ENCODE results near the gene XPA. TPM values are rescaled to one million over a fixed set of nuclear protein-coding genes. Genes with fewer than 3 reads are reported as not detected.

The XPA gene
- total and polyA plus RNA-seq, 2 of the 8 experiments (the other 6 are each of a cell fraction or from before 2014, with no cell fraction given) = 0.24 to 2.6 TPM

GRCh38 chr9:97722331-97722730 is 25.2 kb upstream of the XPA start:
- TF ChIP-seq GABPA (IDR thresholded peaks at IDR 0.05; ENCODE audit: borderline replicate concordance, insufficient read depth, low read length) (no peak), CHD2 (IDR thresholded peaks at IDR 0.05; ENCODE audit: low read length) (no peak), SIN3A (conservative IDR thresholded peaks at IDR 0.05 in 1 of 2, IDR thresholded peaks at IDR 0.05 in 1 of 2; ENCODE audit: low read depth in 1 of 2, low read length in 2 of 2) (no peak), CHD1 (IDR thresholded peaks at IDR 0.05; ENCODE audit: low read depth, low read length) (no peak), KDM5A (IDR thresholded peaks at IDR 0.05; ENCODE audit: low read length) (no peak), BACH1 (IDR thresholded peaks at IDR 0.05; ENCODE audit: low read length) (no peak), SP4 (IDR thresholded peaks at IDR 0.05; ENCODE audit: low read length) (no peak), EGR1 (IDR thresholded peaks at IDR 0.05; ENCODE audit: borderline replicate concordance, low read depth, low read length) (no peak)
- no peak for FAIRE-seq
- CTCF ChIA-PET (ENCODE audit: partially characterized antibody) = no interaction called here

More at GRCh38 chr9:97722331-97722730, 25.2 kb upstream of the XPA start:
- H3K4me2 ChIP-seq (ENCODE audit: insufficient read depth in 1 of 2, low read depth in 2 of 2, low read length in 2 of 2) = no peak overlapping the region
- no peak overlapping the region for H4K8ac ChIP-seq (ENCODE audit: extremely low read depth, insufficient read depth, low read length)
- H3K27me3 ChIP-seq (replicated peaks in 1 of 4; ENCODE audit: control insufficient read depth in 3 of 4, extremely low read depth in 1 of 4, insufficient read depth in 3 of 4, low read length in 3 of 4) = no peaks in the 10 kb centered on the region
- no peak overlapping the region for H2BK5ac ChIP-seq (ENCODE audit: low read depth, low read length)
- no peak overlapping the region for H4K91ac ChIP-seq (replicated peaks; ENCODE audit: insufficient read length, low read length)
- no peak overlapping the region for H2AFZ ChIP-seq (ENCODE audit: low read length)
- WGBS, 2 experiments (ENCODE audit: extremely low coverage in 1 of 2, insufficient coverage in 1 of 2, insufficient read length in 1 of 2, insufficient replicate concordance in 2 of 2, low coverage in 1 of 2, low lambda C conversion rate in 2 of 2, missing lambda C conversion rate in 1 of 2) = 55% methylated on average over 2 of the region's 2 CpGs; no CpG with 5 or more reads in 1 of the 2 experiments
- no peaks in the 10 kb centered on the region; a peak in 1 of 4 replicates for H3K9me3 ChIP-seq (ENCODE audit: insufficient read depth in 2 of 2, low read depth in 1 of 2, low read length in 1 of 2)
- H3K18ac ChIP-seq (ENCODE audit: extremely low read depth, low read length) = no peak overlapping the region
- no peak overlapping the region for H2BK12ac ChIP-seq (ENCODE audit: low read depth, low read length)
- no peak overlapping the region for H3K56ac ChIP-seq (replicated peaks; ENCODE audit: insufficient read length, low read depth, low read length)
- no peaks in the 10 kb centered on the region for H3K4me1 ChIP-seq (replicated peaks in 1 of 4; ENCODE audit: control insufficient read depth in 3 of 4, insufficient read depth in 4 of 4, low read length in 3 of 4)
- no peak overlapping the region for H3K23ac ChIP-seq (ENCODE audit: insufficient read length)
- no peak overlapping the region for H3K27ac ChIP-seq (ENCODE audit: low read depth, low read length)
- DNase-seq (ENCODE audit: low read depth in 1 of 2, low spot score in 2 of 2) = no peak
- no peaks in the 10 kb centered on the region for H3K23me2 ChIP-seq (ENCODE audit: low read depth, low read length)
- POLR2A ChIA-PET (ENCODE audit: partially characterized antibody) = no interaction called here
- no peak overlapping the region for H3K4ac ChIP-seq (replicated peaks; ENCODE audit: insufficient read length, low read depth, low read length)
- no peak overlapping the region for H3K9ac ChIP-seq (replicated peaks in 1 of 4; ENCODE audit: extremely low read depth in 1 of 4, low read depth in 3 of 4, low read length in 3 of 4)
- no peaks in the 10 kb centered on the region for H3K79me1 ChIP-seq (ENCODE audit: low read depth, low read length)
- H3K14ac ChIP-seq (ENCODE audit: insufficient read length) = no peak overlapping the region
- H2BK120ac ChIP-seq (replicated peaks; ENCODE audit: low read depth, low read length) = no peak overlapping the region
- H4K5ac ChIP-seq (ENCODE audit: insufficient read length, low read depth, low read length) = no peak overlapping the region
- H2BK20ac ChIP-seq (ENCODE audit: low read length) = no peak overlapping the region
- no peak overlapping the region for H2AK5ac ChIP-seq (ENCODE audit: low read depth, low read length)
- H4K20me1 ChIP-seq (replicated peaks in 1 of 2; ENCODE audit: control insufficient read depth in 1 of 2, insufficient read depth in 2 of 2, low read length in 2 of 2) = no peaks in the 10 kb centered on the region
- no peaks in the 10 kb centered on the region for H3K36me3 ChIP-seq (ENCODE audit: control insufficient read depth in 2 of 4, insufficient read depth in 4 of 4, low read length in 3 of 4)
- no peak overlapping the region for H2BK15ac ChIP-seq (ENCODE audit: low read length)
- no peaks in the 10 kb centered on the region for H3K79me2 ChIP-seq (ENCODE audit: control insufficient read depth in 1 of 2, insufficient read depth in 2 of 2, low read length in 2 of 2)
- no peak overlapping the region for H3K4me3 ChIP-seq (ENCODE audit: extremely low read depth in 1 of 4, insufficient read depth in 2 of 4, low read depth in 3 of 4, low read length in 4 of 4)
